Fibroblast of skin of left quadriceps (primary cell): ENCODE data around the gene RTP1.

Source experiments
- DNase-seq, 2 experiments: peaks; one replicate each; pipeline ENCODE4 v3.0.0-alpha.2; 2013; ENCODE audit warnings: low read depth in 2 of 2

The RTP1 gene

GRCh38 chr3:187242435-187242834 lies 45.1 kb downstream of the RTP1 start:
- DNase-seq, result no peak

- no peak for DNase-seq
Observed at GRCh38 chr3:187242900-187243299, 45.6 kb downstream of the RTP1 start.

- no peak for DNase-seq
Observed at GRCh38 chr3:187243933-187244524, 46.7 kb downstream of the RTP1 start.

GRCh38 chr3:187247398-187247797 lies 50.1 kb downstream of the RTP1 start:
- no peak for DNase-seq
